GM21390 (cell line): ENCODE results near the gene NCEH1.

Source experiments
- ATAC-seq: cut with Tn5 transposase; IDR thresholded peaks from one replicate; pipeline ENCODE4 v1.9.1; 2021; ENCODE audit not compliant: unreplicated experiment

NCEH1 gene

GRCh38 chr3:172591125-172591605, 119.7 kb downstream of the NCEH1 start:
- ATAC-seq: no peak

GRCh38 chr3:172586436-172586835, 124.4 kb downstream of the NCEH1 start:
- no peak for ATAC-seq

- ATAC-seq: no peak
Measured at GRCh38 chr3:172585954-172586353, 124.9 kb downstream of the NCEH1 start.

- no peak for ATAC-seq
Measured at GRCh38 chr3:172582712-172583111, 128.2 kb downstream of the NCEH1 start.

- ATAC-seq: no peak
Measured at GRCh38 chr3:172581757-172582166, 129.1 kb downstream of the NCEH1 start.

GRCh38 chr3:172580680-172581401, 130.0 kb downstream of the NCEH1 start:
- ATAC-seq: peak; percentile 87
